ENCODE data around the gene EFNA4.

EFNA4 gene

DNA sequence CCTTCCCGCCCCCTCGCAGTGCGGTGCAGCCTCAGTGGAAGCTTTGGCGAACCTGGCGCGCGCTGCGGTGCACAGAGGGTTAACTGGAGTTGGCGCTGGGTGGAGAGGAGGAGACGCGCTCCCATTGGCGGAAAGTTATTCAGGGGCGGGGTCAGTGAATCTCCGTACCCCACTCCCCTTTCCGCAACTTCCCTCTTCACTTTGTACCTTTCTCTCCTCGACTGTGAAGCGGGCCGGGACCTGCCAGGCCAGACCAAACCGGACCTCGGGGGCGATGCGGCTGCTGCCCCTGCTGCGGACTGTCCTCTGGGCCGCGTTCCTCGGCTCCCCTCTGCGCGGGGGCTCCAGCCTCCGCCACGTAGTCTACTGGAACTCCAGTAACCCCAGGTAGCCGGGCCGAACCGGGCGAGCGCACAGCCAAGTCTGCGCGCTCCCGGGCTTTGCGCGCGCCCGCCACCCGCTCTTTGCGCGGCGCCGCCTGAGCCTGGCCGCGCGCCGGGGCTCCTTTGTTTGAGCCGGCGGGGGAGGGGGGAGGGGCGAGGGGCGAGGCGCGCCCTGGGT lies at the start of gene EFNA4:
Gene EFNA4 (plus strand): TSS at position 191 of the 561 bp plus-strand sequence. CDS start 84 bp downstream, at position 275.
- FAIRE-seq, result no peak

DNA sequence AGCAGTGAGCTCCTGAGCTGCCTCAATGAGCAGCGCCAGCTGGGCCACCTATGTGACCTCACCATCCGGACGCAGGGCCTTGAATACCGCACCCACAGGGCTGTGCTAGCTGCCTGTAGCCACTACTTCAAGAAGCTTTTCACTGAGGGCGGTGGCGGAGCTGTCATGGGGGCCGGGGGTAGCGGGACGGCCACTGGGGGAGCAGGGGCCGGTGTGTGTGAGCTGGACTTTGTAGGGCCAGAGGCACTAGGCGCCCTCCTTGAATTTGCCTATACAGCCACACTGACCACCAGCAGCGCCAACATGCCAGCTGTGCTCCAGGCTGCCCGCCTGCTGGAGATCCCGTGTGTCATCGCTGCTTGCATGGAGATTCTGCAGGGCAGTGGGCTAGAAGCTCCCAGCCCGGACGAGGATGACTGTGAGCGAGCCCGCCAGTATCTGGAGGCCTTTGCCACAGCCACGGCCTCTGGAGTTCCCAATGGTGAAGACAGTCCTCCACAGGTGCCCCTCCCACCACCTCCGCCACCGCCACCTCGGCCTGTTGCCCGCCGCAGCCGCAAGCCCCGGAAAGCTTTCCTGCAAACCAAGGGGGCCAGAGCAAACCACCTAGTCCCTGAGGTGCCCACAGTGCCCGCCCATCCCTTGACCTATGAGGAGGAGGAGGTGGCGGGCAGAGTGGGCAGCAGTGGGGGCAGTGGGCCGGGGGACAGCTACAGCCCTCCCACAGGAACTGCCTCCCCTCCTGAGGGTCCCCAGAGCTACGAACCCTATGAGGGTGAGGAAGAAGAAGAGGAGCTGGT lies 48.6 kb upstream of the EFNA4 start:
- FAIRE-seq, result no peak

DNA sequence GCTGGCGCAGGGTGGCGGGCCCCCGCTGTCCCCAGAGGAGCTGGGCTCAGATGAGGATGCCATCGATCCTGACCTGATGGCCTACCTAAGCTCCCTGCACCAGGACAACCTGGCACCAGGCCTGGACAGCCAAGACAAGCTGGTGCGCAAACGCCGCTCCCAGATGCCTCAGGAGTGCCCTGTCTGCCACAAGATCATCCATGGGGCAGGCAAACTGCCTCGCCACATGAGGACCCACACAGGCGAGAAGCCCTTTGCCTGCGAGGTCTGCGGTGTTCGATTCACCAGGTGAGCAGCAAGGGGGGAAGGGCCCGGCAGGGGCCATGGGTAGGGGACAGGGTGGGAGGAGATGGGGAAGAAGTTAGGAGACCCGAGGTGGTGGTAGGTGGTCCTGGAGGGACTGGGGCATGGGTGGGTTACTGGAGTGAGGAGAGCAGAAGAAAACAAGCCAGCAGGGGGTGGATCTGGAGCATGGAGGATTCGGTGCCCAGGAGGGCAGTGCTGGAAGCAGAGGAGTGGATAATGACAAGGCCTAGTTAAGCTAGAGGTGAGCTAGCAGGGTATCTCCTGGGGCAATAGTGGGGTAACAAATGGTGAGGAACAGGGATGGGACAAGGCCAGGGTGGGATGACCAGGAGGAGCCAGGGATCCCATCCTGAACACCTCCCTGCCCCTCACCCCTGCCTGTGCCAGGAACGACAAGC lies 47.9 kb upstream of the EFNA4 start:
- FAIRE-seq, result no peak

DNA sequence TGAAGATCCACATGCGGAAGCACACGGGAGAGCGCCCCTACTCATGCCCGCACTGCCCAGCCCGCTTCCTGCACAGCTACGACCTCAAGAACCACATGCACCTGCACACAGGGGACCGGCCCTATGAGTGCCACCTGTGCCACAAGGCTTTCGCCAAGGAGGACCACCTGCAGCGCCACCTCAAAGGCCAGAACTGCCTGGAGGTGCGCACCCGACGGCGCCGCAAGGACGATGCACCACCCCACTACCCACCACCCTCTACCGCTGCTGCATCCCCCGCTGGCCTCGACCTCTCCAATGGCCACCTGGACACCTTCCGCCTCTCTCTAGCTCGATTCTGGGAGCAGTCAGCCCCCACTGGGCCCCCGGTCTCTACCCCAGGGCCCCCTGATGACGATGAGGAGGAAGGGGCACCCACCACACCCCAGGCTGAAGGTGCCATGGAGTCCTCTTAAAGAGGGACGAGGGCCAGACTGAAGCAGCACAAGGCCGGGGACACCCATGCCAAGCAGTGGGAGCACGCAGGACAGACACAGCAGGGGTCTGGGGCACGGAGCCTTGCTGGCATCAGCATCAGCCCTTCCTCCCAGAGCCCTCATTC lies 47.2 kb upstream of the EFNA4 start:
- no peak for FAIRE-seq

DNA sequence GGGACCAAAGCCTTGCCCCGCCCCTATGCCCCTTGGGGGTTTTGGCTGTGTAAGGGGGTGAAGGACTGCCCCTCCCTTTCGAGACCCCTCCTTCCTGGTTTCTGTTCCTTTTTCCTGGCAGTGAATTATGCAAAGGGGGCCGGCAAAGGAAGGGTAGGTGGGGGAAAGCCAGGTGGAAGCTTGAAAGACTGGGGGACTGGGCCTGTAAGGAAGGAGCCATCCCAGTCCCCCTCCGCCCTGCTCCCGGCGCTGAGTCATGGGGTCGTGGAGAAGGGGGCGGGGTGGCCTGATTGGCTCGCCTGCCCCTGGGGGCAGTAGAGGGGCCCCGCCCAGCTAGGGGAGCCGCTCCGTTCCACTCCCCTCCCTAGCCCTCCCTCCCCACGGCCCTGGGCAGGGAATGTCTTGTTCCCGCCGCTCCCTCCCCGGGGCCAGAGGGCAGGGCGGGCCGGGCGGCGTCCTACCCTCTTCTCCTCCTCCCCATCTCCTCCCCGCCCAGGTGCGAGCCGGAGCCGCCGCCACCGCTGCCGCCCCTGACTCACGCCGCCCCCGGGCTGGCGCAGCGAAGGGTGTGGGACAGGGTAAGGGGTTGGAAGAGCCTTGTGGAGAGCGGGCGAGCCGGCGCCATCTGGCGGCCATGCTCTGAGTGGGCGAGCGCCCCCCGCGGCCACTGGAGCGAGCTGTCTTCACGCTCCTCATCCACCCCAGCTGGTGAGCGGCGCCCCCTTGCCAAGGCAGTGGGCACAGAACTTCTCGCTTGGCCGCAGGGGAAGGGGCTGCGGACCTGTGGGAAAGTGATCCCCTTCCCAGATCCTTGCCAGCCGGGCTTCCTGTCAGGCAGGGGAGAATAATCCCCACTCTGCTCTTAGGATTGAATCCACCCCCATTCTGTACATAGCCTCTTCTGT lies 46.2 kb upstream of the EFNA4 start:
- FAIRE-seq, result no peak

- FAIRE-seq, result no peak
These were observed 45.6 kb upstream of the EFNA4 start for GRCh38 chr1:155017946-155018316.

DNA sequence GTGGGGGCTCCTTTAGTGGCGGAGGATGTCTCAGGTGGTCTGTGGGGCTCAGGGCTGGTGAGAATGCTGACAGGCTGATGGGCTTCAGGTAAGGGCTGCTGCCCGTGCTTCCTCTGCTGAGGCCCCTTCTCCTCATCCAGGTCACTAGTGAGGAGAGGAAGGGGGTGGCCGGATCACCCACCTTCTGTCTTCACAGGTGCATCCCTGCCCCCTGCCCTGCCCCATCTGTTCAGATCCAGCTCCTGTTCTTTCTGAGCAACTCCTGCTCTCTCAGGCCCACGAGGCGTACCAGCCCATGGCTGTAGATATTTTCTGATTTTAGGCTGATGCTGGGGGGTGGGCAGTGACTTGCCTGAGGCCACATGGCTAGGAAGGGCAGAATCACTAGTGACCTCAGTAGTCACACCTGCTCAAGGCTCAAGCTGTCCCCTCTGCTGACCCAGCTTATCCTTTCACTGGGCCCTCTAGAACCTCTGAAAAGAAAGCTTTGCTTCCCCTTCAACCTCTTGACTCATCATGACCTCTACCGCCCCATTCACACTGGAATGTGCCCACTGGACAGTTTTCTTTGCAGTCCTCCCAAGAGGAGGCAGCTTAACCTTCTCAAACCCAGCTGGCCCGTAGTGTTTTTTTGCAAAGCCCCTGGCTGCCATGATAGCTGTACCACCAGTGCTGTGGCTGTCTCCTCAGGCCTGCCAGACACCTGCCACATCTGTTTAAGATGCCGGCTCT lies 44.8 kb upstream of the EFNA4 start:
- FAIRE-seq, result no peak

- no peak for FAIRE-seq
These were observed 43.9 kb upstream of the EFNA4 start for GRCh38 chr1:155019377-155020245.

GRCh38 chr1:155022136-155022926 lies 41.2 kb upstream of the EFNA4 start:
- FAIRE-seq, result no peak

DNA sequence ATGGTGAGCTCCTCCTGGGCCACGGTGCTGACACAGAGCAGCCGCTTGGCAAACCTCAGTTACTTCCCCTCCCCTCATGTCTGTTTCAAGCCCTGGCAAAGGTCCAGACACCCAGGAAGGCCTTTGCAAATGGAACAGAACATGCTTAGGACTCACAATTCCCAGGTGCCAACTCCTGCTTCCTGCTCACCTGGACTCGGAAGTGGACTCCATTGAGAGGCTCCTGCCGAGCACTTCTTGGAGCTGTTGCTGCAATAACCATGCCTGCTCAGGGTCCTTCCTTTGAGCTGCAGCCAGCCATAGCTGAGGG lies 40.7 kb upstream of the EFNA4 start:
- FAIRE-seq, result no peak

DNA sequence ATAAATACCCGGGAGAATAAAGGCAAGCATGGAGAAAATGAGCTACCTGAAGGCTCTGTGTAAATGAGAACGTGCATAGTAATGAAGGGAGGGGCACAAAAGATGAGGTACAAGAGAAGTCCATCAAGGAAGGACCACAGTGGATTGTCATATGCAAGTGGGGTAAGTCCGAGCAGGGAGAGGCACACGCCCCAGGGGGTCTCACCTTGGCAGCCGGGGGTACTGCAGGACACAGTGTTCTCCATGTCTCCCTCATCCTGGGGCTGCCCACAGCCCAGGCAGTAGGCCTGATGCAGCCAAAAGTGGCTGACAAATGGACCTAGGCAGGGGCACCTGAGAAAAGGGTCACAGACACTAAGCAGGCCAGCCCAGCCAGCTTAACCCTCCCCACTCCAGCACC lies 39.9 kb upstream of the EFNA4 start:
- no peak for FAIRE-seq

DNA sequence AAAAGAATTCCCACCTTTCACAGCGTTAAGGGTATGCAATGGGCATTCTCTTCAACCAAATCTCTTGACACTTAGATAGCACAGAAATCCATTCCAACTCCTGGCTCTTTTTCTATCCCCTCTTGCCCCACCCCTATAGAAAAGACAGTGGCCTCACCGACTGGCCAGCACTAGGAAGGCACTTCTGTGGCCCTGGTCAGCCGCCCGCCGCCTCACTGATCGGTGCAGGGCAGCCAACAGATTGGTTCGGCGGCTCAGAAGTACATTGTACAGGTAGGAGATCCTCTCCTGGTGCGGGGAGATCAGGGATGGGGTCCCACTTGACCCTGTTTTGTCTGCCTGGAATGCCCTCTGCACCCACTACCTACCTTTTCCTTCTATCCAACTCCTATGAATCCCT lies 39.2 kb upstream of the EFNA4 start:
- FAIRE-seq, result no peak

DNA sequence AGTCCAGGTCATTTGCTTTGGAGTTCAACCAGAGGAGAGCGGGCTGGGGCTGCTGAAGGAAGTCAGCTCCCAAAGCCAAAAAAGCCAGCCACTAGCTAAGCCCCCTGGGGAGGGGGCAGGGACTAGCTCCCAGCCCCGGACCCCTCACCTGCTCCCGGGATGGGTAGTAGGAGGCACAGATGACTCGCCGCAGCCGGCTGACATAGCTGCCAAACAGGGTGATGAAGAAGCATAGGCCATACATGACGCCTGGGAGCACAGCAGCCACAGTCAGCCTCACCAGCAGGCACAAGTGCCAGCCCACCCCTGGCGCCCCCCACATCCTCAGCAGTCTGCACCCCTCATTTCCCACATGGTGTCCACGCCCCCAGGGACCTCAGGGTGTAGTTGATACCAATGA lies 37.4 kb upstream of the EFNA4 start:
- FAIRE-seq, result no peak

- no peak for FAIRE-seq
These were observed 37.0 kb upstream of the EFNA4 start for GRCh38 chr1:155026588-155026987.

DNA sequence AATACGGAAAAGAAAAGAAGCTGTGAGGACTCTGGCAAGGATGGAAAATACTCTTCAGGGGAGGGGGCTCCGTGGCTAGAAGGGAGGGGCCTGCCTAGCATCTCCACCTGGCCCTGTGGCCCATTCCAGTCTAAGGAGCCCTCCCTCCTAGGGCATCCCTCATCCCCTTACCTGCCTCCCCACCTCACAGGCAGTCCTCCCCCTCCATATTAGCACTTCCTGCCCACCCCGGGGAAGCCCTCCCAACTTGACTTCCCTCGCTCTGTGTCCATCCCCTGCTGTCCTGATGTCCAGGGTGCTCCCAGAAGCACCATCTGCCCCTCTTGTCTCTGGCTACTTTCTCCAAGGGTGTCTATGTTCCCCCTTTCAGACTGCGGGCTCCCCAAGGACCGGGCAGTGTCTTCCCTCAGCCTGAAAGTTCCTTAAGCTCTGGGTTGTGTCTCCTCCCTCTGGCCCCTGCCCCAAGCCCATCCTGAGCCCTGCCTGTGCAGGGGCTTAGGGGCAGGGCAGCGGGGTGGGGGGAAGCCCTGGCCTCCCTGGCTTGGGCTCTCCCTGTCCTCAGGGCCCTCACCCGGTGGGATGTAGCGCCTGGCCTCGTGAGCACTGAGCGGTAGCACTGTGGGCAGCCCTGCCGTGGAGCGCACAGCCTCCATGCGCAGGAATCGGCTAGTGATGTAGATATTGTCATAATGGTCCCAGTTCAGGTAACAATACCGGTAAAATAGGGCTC lies 33.9 kb upstream of the EFNA4 start:
- FAIRE-seq, result no peak

GRCh38 chr1:155030243-155030795 lies 33.2 kb upstream of the EFNA4 start:
- no peak for FAIRE-seq

GRCh38 chr1:155030899-155031298 lies 32.6 kb upstream of the EFNA4 start:
- no peak for FAIRE-seq

DNA sequence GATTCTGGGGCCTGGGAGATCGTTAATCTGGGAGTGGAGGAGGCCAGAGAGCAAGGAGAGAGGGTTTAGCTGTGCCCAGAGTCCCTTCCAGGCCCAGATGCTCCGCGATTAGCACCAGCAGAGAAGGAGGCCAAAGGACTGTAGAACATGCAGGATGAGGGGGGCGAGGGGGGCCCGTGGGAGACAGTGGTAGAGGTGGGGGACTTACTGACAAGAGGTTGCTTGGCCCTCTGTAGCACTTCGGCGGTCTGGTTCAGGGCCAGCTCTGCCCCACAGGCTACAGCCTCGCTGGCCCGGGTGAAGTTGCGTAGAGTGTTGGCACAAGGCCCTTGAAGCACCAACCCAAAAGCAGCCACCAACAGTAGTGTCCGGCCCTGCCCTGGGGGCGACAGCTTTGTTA lies 30.7 kb upstream of the EFNA4 start:
- FAIRE-seq, result no peak

GRCh38 chr1:155033524-155033923 lies 30.0 kb upstream of the EFNA4 start, which contains the start of the genes DCST1 and DCST2:
Gene DCST1 (plus strand): TSS chr1:155033824. CDS start chr1:155034037, 213 bp downstream.
Gene DCST2 (minus strand): TSS chr1:155033781. CDS start chr1:155033701, 80 bp downstream.
- no peak for FAIRE-seq
